GM18498 (cell line): ENCODE results near the gene CHADL.

Experiments used
- ATAC-seq: cut with Tn5 transposase; IDR thresholded peaks from one replicate; pipeline ENCODE4 v1.9.1; 2021; ENCODE audit warnings: mild to moderate bottlenecking, moderate library complexity; ENCODE audit not compliant: unreplicated experiment

CHADL gene

DNA sequence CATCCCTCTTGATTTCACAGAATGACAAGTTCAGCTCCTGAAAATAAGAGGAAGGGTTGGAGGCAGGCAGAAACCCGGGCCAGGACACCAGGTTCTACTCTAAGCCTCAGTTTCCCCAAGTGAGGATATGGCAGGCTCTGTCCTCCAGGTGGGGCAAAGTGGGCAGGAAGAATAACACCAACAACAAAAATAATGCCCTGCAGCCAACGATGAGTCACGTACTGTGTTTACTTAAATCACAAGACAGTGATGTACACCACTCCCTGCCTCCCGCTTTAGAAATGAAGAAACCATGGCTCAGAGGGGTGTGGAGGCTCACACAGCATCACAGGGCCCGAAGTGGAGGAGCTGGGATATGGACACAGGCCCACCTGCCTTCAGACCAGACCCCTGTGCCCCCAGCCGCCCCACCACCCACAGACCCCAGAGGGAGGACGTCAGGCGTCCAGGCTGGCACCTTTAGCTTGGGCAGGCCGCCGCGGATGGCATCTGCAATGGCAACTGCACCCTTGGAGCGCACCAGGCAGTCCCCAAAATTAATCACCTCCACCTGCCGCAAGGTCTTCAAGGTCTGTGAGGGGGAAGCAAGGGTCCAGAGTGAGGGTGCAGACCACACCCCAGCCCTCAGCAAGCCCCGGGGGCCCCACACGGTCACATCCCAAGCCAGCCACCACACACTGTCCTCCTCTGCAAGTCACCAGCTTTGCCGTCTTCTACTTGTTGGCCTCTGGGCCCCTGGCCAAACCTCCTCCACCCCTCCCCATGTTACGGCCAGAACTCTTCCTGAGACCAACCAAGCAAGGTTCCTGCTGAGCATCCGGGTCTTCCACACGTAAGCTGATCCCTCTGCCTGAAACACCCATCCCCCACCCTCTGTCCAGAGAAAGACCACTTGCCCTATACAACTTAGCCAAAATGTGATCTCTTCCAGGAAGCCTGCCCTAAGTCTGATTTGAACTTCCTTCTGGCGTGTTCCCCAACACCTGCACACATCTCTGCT, 15.8 kb upstream of the CHADL start:
- ATAC-seq: no peak

DNA sequence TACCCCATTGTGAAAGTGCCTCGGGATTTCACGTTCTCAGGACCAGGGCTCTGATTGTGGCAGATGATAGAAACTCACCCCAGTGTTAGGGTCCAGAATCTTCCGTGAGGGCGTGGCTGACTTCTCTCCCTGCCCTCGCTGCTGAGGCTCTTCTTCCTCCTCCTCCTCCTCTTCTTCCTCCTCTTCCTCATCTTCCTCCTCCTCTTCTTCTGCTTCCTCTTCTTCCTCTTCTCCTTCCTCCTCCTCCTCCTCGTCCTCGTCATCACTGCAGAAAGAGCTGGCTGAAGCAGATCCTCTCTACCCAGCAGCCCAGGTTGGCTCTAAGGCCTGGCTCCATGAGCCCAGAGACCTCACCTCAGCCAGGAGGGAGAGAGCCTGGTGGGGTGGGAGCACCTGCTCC, 13.5 kb upstream of the CHADL start:
- no peak for ATAC-seq

DNA sequence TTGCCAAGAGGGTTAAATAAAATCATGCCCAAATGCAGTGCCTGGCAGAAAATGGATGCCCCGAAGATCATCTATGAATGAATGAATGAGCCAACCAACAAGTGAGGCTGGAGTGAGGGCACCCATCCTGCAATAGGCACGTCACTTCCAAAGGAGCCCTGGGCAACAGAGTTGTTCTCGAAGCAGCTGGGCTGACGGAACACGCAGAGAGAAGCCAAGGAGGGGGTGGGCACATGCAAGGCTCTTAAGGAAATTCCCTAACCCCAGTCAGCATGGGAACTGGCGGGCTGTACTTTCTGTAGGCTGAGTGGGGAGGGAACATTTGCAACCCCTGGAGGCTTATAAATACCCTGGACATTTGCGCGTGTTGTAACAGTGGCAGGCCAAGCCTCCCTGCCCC, 11.6 kb upstream of the CHADL start:
- no peak for ATAC-seq

DNA sequence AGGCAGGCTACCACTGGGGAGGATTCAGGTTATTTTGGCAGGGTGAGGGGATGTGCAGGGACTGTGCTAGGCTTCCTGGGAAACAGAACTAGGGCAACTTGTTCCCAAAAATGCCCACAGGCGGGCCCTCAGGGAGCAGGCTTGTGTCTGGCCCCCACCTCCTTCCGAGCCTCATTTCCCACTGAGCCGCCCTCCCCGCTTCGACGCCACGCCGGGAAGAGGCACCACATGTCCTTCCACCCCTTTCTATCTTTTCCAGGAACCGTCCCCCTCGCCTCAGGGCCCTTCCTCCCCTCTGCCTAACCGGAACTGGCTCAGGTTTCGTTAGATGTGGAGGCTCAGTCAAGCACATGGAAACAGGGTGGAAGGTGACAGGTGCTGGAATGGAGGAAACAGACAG, 9.4 kb upstream of the CHADL start:
- no peak for ATAC-seq

DNA sequence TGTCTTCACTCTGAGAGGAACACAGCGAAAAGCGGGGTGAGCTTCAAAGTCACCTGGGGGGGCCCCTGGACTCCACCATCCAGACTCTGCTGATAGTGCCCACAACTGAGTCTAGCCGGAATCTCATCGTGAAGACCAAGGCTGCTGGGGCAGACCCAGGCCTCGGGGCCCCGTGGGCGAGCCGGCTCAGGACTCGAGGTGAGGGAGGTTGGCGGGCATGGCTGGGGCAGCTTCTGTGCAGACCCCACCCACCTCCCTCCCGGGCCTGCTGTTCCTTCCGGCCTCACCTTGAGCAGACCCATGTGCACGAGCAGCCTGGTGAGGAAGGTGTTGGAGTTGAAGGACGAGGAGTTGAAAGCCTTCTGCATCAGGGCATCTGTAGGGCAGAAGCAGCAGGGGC, 8.7 kb upstream of the CHADL start:
- no peak for ATAC-seq

DNA sequence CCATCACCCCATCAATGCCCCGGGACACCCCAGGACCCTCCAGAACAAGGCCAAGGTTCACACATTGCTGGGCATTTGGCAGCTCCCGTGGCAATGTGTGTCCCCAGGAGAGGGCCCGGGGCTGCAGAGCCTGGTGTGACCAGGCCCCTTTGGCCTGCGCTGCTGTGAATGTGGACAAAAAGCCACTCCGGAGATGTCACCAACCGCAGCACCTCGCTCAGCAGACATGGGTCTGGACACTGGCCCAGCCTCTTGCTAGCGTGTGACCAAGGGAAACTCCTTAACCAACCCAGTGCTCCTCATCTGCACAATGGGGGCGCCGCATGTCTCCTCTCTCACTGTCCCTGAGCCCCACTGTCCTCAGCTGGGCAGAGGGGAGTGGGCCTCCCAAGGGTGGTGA, 8.0 kb upstream of the CHADL start:
- no peak for ATAC-seq

DNA sequence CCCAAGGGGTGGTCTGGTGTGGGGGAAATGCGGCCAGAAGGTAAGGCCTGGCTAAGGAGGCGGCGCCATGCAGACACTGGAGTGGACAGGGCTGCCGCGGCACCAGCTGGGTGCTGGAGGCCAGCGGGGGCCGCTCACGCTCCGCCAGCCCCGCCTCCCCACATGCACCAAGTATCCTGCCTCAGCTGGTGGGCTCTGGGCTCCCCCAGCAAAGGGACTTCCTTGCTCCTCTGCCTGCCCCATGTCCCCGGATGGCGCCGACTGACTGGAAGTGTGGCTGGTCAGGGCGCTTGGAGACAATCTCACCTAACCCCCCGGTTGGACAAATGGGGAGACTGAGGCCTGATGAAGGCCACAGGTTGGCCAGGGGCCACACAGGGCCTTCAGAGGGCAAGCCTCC, 7.6 kb upstream of the CHADL start:
- ATAC-seq: no peak

DNA sequence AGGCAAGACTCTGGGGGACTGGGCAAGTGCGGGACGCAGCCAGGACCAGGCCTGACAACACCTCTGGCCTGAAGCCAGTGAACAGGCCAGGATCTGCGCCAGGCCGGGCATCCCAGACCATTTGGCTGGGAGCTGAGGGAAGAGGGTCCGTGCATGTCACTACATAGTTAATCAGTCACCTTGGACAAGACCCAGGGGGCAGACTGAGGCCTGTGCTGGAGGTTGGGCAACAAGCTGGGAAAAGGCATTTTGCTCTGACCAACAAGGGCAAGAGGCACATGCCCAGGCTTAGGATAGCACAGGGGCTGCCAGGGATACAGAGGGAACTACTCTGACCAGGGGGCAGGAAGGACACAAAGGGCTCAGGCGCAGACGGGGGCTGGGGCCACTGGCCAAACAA, 7.0 kb upstream of the CHADL start:
- ATAC-seq: no peak

DNA sequence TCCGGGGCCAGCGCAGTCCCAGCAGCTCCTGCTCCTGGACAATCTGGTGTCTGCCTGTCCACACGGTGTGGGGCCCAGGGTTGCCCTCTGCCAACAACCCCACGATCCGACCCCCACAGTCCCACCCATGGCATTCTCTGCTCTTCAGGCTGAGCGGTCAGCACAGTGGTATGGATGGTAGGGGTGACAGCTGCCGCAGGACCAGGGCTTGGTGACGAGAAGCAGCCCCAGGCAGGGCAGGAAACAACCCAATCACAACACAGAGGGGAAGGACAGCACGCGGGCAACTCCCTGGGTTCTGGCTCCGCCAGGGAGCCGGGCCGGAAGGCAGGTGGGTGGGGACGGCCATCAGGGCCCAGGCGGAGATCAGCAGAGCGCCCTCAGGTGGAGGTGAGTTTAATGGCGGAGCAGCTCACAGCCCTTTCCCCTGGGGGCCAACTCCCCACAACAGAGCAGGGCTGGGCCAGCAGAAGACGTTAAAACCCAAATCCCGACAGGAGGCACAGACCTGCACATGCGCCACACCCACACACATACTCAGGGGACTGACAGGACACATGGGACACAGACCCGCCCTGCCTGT, 5.3 kb upstream of the CHADL start:
- no peak for ATAC-seq

DNA sequence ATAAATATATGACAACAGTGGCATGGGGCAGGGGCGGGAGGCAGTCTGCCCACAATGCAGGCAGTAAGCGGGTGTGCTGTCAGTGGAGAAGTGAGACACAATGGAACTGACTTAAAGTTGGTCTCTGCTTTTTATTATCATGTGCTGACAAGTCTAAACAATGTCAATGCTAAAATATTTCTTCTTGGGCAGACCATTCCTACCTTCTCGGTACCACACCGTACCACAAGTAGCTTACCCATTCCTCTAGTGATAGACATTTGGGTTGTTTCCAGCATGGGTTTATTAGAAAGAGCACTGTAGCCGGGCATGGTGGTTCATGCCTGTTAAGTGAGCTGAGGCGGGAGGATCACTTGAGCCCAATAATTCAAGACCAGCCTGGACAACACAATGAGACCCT, 2.6 kb upstream of the CHADL start:
- ATAC-seq: no peak

DNA sequence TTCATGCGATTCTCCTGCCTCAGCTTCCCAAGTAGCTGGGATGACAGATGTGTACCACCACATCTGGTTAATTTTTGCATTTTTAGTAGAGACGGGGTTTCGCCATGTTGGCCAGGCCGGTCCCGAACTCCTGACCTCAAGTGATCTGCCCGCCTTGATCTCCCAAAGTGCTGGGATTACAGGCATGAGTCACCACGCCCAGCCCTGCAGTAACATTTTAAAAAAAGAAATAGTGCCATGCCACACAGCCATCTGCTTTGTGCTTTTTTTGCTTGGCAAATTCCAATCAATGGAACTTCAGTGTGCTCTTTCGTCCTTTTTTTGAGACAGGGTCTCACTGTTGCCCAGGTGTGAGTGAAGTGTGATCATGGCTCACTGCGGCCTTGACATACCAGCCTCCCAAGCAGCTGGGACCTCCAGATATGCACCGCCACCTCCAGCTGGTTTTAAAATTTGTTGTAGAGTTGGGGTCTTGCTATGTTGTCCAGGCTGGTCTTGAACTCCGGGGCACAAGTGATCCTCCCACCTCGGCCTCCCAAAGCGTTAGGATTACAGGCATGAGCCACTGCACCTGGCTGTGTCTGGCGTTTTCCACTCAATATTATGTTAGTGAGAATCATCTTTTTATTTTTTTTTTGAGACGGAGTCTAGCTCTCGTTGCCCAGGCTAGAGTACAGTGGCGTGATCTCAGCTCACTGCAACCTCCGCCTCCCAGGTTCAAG, 1.8 kb upstream of the CHADL start:
- no peak for ATAC-seq

DNA sequence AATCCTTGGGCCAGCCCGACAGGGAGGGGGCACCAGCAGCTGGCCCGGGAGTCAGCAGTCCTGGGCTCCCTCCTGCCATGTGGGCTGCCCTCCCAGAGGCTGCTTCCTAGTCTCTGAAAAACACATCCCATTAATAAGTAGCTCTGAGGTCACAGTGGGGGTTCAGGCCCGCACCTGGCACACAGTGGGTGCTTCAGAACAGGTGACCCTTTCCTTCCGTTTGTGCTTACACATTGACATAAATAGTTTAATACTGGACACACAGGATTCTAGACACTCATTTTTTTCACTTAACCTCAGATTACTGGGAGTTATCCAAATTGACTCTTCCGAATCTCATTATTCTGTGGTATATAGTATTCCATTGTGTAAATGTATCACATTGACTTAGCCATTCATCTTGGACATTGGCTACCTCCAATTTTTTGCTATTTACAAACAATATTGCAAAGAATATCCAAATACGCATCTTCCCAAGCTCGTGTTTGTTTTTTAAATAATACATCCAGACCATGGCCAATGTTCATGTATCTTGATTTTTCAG, 474 bp upstream of the CHADL start:
- no peak for ATAC-seq

DNA sequence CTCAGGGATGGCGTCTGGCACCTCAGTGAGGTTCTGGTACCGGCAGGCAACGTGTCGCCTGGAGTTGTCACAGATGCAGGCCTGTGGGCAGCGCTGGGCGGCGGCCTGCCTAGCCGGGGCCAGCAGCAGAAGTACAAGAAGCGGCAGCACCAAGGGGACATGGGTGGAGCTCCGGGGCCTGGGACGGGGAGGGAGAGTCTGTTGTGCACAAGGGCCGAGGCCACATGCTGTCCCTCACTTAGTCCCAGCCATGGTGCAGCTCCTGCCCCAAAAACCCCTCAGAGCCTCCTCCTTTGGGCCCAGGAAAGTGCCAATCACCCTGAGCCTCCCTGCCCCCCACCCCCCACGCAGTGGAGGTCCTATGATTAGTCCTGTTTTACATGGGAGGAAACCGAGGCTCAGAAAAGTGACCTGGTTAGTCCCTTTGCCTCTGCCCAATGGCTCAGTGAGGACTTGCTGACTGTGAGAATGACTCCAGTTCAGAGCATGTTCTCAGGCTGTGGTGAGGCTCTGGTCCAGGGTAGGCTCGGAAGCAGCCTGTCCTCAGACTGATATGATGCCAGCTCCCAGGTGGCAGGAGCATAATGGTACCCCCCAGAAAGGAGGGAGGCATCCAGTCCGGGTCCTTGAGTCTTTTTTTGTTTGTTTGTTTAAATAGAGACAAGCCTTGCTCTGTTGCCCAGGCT, 1.1 kb downstream of the CHADL start:
- no peak for ATAC-seq

DNA sequence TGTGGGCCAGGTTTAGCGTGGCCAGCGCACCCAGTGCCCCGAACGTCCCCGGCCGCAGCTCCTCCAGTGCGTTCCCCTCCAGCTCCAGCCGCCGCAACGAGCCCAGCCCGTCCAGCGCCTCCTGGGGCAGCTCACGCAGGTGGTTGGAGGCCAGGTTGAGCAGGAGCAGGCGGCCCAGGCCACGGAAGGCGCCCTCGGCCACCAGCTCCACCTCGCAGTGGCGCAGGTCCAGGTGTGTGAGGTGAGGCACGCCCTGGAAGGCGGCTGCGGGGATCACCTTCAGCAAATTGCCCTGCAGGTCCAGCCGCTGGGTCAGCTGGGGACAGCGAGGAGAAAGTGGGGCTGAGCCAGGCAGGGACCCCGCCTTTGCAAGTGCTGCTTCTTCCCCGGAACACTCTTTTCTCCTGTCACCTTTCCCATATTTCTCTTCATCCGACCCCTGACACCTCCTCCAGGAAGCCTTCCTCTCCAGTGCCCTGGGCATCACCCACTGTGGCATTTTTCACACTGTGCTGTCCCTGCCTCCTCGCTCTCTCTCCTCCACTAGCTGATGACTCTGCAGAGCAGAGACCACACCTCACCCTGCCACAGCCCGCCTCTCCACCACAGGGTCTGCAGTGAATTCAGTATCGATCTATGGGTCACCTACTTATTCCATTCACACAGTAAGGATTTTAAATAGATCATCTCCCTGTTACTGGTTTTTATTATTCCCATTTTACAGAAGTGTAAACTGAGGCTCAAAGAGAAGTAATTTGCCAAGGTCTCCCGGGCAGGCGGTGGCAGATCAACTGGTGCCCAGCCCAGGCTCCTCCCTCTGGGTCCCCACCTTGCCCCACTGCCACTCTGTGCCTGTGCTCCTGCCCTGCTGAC, 1.9 kb downstream of the CHADL start:
- no peak for ATAC-seq

DNA sequence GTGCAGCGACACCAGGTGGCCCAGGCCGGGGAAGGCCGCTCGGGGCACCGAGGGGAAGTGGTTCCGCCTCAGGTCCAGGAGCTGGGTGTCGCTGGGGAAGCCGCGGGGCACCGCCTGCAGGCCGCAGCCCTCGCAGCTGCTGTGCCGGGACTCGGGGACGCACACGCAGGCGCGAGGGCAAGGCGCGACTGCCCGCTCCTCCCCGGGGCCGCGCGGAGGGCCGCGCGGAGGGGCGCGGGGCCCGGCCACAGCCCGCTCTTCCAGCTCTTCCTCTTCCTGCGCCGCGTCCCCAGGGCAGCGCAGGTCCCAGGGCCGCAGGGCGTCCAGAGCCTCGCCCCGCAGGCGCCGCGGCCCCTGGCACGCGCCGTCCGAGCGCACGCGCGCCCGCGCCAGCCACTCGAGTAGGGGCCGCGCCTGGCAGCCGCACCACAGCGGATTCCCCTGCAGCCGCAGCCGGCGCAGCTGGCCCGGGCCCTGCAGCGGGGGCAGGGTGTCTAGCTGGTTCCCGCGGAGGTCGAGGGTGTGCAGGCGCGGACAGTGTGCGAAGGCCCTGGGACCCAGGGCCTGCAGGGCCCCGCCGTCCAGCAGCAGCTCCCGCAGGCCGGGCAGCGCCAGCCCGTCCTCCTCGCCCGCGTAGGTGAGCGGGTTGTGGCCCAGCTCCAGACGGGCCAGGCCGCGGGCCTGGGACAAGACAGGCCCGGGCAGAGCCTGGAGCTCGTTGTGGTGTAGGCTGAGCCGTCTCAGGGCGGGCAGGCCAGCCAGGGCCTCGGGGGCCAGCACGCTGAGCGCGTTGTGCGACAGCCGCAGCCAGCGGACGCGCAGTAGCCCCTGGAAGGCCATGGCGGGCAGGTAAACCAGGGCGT, 2.8 kb downstream of the CHADL start:
- peak; percentile 70 for ATAC-seq

DNA sequence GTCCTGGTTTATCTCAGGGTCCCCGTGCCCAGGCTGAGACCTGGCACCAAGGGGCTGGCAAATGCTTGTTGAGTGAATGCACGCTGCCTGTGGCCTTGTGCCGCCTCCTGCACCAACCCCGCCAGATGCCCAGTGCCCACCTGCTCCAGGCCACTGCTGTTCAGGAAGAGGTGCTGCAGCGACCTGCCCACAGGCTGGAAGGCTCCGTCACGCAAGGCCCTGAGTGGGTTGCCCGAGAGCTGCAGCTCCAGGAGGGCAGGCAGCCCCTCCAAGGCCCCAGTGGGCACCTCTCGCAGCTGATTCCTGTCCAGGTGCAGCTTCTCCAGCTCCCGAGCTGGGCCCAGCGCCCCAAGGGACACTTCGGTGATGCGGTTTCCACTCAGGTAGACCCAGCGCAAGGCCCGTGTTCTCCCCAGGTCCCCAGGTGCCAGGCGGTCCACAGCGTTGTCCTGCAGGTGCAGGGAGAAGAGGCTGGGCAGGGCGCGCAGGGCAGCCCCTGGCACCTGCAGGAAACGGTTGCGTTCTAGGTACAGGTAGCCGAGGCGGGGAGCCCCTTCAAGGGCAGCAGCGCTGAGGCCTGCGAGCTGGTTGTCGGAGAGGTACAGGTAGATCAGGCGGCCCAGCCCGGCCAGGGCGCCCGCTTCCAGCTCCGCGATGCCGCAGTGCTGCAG, 3.6 kb downstream of the CHADL start:
- ATAC-seq: no peak

DNA sequence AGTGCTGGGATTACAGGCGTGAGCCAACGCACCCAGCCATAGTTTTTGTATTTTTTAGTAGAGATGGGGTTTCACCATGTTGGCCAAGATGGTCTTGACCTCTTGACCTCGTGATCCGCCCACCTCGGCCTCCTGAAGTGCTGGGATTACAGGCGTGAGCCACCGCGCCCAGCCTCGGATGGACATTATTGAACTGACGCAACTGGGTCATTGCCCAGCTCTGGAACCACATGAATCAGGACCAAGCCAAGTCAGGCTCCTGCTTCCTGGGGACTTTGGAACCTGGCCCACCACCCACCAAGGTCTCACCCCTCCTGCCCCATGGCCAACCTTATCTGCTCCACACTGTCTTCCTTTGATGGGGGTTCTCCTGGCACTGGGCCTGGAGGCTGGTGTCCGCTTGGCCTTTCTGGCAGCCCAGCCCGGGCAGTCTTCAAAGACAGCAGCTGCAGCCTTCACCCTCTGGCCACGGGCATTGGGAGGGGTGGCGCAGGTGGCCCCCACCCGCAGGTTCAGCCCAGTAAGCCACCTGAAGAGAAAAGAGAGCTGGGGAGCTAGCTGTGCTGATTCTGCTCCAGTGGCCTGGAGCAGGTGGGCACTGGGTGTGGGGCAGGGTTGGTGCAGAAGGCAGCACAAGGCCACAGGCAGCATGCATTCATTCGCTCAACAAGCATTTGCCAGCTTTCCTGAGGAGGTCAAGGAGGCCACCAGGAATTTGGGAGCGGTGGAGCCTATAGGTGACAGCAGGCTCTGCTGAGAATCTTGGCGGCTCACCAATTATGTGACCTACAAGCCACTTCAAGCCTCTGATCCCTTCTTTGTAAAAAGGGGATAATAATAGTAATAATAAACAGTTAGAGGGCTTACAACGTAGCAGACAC, 5.7 kb downstream of the CHADL start:
- no peak for ATAC-seq

DNA sequence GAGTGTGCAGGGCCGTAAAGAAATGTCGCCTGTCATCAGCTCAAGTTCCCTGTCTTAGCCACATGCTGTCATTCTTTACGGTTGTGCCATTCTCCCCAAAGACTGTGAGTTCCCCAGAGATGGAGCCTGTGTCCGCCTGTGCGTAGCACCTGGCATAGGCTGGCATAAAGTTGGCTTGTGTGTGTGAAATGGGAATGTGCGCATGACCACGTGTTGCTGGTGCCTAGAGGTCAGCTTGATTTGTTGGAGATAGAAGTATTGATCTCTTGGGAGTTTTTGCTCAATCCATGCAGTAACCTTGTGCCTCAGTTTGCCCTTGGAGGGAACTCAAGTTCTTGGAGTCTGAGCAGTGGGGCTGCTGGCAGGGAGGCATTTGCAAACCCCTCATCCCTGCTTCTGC, 9.4 kb downstream of the CHADL start:
- no peak for ATAC-seq
